Activated CD8-positive, alpha-beta T cell treated with anti-CD3 and anti-CD28 coated beads for 36 hours (primary cell): Measurements from ENCODE around the gene CSNK1A1. TPM values are rescaled to one million over a fixed set of nuclear protein-coding genes. Genes with fewer than 3 reads are reported as not detected.
"Not testable (repeated sequence)": the region's sequence is repeated elsewhere in the genome, so short reads cannot be mapped to it uniquely, and the experiment has no call there.

Experiments
- ATAC-seq: fragments of 200-7000 bp; cut with Tn5 transposase; one replicate; pipeline ENCODE4 v1.10.0; 2021; ENCODE audit warnings: mild to moderate bottlenecking, moderate library complexity
- CTCF ChIA-PET: fragments of 350-600 bp; sonication (Branson Sonifier 250); formaldehyde crosslinking; loops from one replicate; lab custom pipeline; 2021; ENCODE audit warnings: antibody characterized with exemption; lab: Charles Lee
- POLR2A ChIA-PET: fragments of 350-600 bp; sonication (Branson Sonifier 250); formaldehyde crosslinking; loops from one replicate; lab custom pipeline; 2021; ENCODE audit warnings: antibody characterized with exemption; lab: Charles Lee
- DNase-seq: peaks from one replicate; pipeline ENCODE4 v3.0.0-alpha.2; 2020
- H3K27ac Mint-ChIP-seq: one replicate; pipeline ENCODE4 v1.8.0; 2021; ENCODE audit warnings: mild to moderate bottlenecking, mixed read lengths
- H3K27me3 Mint-ChIP-seq: one replicate; pipeline ENCODE4 v1.8.0; 2021; ENCODE audit warnings: mixed read lengths
- H3K36me3 Mint-ChIP-seq: one replicate; pipeline ENCODE4 v1.8.0; 2021; ENCODE audit warnings: low read depth, mixed read lengths
- H3K4me1 Mint-ChIP-seq: one replicate; pipeline ENCODE4 v1.8.0; 2021; ENCODE audit warnings: low read depth, mixed read lengths
- H3K4me3 Mint-ChIP-seq: one replicate; pipeline ENCODE4 v1.8.0; 2021; ENCODE audit warnings: mild to moderate bottlenecking, moderate library complexity, mixed read lengths
- H3K9me3 Mint-ChIP-seq: one replicate; pipeline ENCODE4 v1.8.0; 2021; ENCODE audit warnings: mixed read lengths
- intact Hi-C: fragments of 100-400 bp; cut with micrococcal nuclease; formaldehyde crosslinking; loops from one replicate; pipeline ENCODE4 v1.10.0; 2022
- total RNA-seq, 2 experiments: library from RNA; stranded (reverse); gene quantifications; one replicate each; pipeline ENCODE4 v1.2.3, GENCODE V29; 2021
- TF ChIP-seq, protein P1 (sequence below): fragments of 200-600 bp; IDR thresholded peaks from one replicate; pipeline ENCODE4 v1.8.0; 2022; ENCODE audit warnings: antibody characterized with exemption, mild to moderate bottlenecking

CSNK1A1 gene
- total RNA-seq, 2 experiments from 2014 or later: 154 to 168 TPM

DNA sequence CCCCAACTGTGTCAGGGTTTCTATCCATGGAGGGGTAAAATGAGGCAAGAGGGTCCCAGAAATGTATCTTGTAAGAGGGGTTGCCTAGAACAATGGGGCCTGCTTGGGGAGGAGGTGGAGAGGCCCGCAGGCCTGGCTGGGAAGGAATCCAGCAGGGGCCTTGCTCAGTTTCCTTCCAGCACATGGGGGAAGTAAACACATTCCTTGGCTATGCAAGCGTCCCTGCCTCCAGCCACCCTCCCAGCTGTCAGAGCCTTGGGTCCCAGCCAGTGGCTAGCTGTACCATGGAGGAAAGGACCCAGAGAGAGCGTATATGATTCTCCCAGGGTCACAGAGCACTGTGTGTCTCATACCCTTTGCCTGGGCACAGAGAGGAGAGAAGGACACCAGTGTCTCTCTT lies 101.0 kb downstream of the CSNK1A1 start:
- TF ChIP-seq, protein P1, sequence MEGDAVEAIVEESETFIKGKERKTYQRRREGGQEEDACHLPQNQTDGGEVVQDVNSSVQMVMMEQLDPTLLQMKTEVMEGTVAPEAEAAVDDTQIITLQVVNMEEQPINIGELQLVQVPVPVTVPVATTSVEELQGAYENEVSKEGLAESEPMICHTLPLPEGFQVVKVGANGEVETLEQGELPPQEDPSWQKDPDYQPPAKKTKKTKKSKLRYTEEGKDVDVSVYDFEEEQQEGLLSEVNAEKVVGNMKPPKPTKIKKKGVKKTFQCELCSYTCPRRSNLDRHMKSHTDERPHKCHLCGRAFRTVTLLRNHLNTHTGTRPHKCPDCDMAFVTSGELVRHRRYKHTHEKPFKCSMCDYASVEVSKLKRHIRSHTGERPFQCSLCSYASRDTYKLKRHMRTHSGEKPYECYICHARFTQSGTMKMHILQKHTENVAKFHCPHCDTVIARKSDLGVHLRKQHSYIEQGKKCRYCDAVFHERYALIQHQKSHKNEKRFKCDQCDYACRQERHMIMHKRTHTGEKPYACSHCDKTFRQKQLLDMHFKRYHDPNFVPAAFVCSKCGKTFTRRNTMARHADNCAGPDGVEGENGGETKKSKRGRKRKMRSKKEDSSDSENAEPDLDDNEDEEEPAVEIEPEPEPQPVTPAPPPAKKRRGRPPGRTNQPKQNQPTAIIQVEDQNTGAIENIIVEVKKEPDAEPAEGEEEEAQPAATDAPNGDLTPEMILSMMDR: no peak
- Mint-ChIP-seq H3K36me3 (no peaks in the 10 kb centered on the region), H3K4me1 (no peaks in the 10 kb centered on the region), H3K27me3 (no peaks in the 10 kb centered on the region), H3K27ac (no peak overlapping the region), H3K9me3 (no peaks in the 10 kb centered on the region), H3K4me3 (no peak overlapping the region)
- POLR2A ChIA-PET: no interaction called here
- ATAC-seq: no peak
- CTCF ChIA-PET: interaction anchor here (2.2 kb wide), 1 partner anchor 15 kb away, joined by 7 read pairs; no protein-coding TSS in a partner anchor
- no peak for DNase-seq
- intact Hi-C loops: no loop called here

- Mint-ChIP-seq H3K27ac (no peak overlapping the region), H3K9me3 (no peaks in the 10 kb centered on the region), H3K36me3 (no peaks in the 10 kb centered on the region), H3K4me1 (no peaks in the 10 kb centered on the region), H3K27me3 (no peaks in the 10 kb centered on the region), H3K4me3 (no peak overlapping the region)
- ATAC-seq (no peak), DNase-seq (peak; percentile 48)
- POLR2A ChIA-PET: interaction anchor here (1.0 kb wide), 1 partner anchor 101 kb away, joined by 3 read pairs; no protein-coding TSS in a partner anchor
- TF ChIP-seq, protein P1: no peak
- intact Hi-C loops: no loop called here
- CTCF ChIA-PET: interaction anchor here (0.9 to 1.3 kb wide), 6 partner anchors 10 to 84 kb away, joined by 3 to 4 read pairs (median 3); no protein-coding TSS in a partner anchor
Measured at GRCh38 chr5:149448831-149449714, 102.2 kb downstream of the CSNK1A1 start.

GRCh38 chr5:149448431-149448830 lies 102.8 kb downstream of the CSNK1A1 start:
- Mint-ChIP-seq H3K27ac (no peak overlapping the region), H3K4me1 (no peaks in the 10 kb centered on the region), H3K36me3 (no peaks in the 10 kb centered on the region), H3K4me3 (no peak overlapping the region), H3K27me3 (no peaks in the 10 kb centered on the region), H3K9me3 (no peaks in the 10 kb centered on the region)
- ATAC-seq (no peak), DNase-seq (no peak)
- intact Hi-C loops: no loop called here
- TF ChIP-seq, protein P1: no peak
- CTCF ChIA-PET: interaction anchor here (1.0 to 6.6 kb wide), 7 partner anchors 10 to 85 kb away, joined by 3 to 60 read pairs (median 3); no protein-coding TSS in a partner anchor
- POLR2A ChIA-PET: interaction anchor here (1.0 kb wide), 1 partner anchor 102 kb away, joined by 3 read pairs; no protein-coding TSS in a partner anchor

GRCh38 chr5:149447373-149448367 lies 103.6 kb downstream of the CSNK1A1 start:
- DNase-seq: no peak
- no peaks in the 10 kb centered on the region for H3K27me3 Mint-ChIP-seq
- no peaks in the 10 kb centered on the region for H3K36me3 Mint-ChIP-seq
- no peaks in the 10 kb centered on the region for H3K4me1 Mint-ChIP-seq
- ChIA-PET CTCF (interaction anchor here (1.0 to 6.6 kb wide), 7 partner anchors 9 to 80 kb away, joined by 3 to 60 read pairs (median 3); no protein-coding TSS in a partner anchor), POLR2A (interaction anchor here (0.6 kb wide), 1 partner anchor 1081 kb away, joined by 3 read pairs; no protein-coding TSS in a partner anchor)
- intact Hi-C loops: no loop called here
- TF ChIP-seq, protein P1: no peak
- no peak for ATAC-seq
- no peak overlapping the region for H3K4me3 Mint-ChIP-seq
- no peaks in the 10 kb centered on the region for H3K9me3 Mint-ChIP-seq
- no peak overlapping the region for H3K27ac Mint-ChIP-seq

- H3K9me3 Mint-ChIP-seq, H3K36me3 Mint-ChIP-seq, H3K4me3 Mint-ChIP-seq, ATAC-seq, H3K27me3 Mint-ChIP-seq, DNase-seq, intact Hi-C loops, H3K27ac Mint-ChIP-seq, H3K4me1 Mint-ChIP-seq: not testable (repeated sequence)
- ChIA-PET CTCF (interaction anchor here (1.0 to 8.6 kb wide), 6 partner anchors 13 to 172 kb away, joined by 3 to 71 read pairs (median 8); no protein-coding TSS in a partner anchor), POLR2A (interaction anchor here (0.6 kb wide), 1 partner anchor 1082 kb away, joined by 3 read pairs; no protein-coding TSS in a partner anchor)
Measured at GRCh38 chr5:149446794-149447193, 104.4 kb downstream of the CSNK1A1 start.
